Tibial artery (tissue), 4 donors: Measurements from ENCODE around the gene GPR63.
"Not testable (repeated sequence)": the region's sequence is repeated elsewhere in the genome, so short reads cannot be mapped to it uniquely, and the experiment has no call there.

Experiments used
- DNase-seq, 2 donors: peaks; one replicate each; pipeline ENCODE4 v3.0.0-alpha.2; 2019
- H3K27ac ChIP-seq, 2 donors: fragments of 200-600 bp; sonication (generic) in 1 of 2; 1 replicate in 1 of 2; 2 replicates in 1 of 2; pipeline ENCODE4 v1.5.1; 2018 to 2019; ENCODE audit warnings: mild to moderate bottlenecking in 1 of 2
- H3K27me3 ChIP-seq, 2 donors: fragments of 200-600 bp; sonication (generic) in 1 of 2; one replicate each; pipeline versions ENCODE4 v1.5.1 to v1.6.0; 2016 to 2019
- H3K36me3 ChIP-seq, 3 donors: fragments of 200-600 bp; sonication (generic) in 2 of 3; one replicate each; pipeline ENCODE4 v1.5.1; 2016 to 2019; ENCODE audit warnings: mild to moderate bottlenecking in 2 of 3
- H3K4me1 ChIP-seq, 4 donors: fragments of 200-600 bp; sonication (generic) in 2 of 4; 1 replicate in 3 of 4; 2 replicates in 1 of 4; pipeline ENCODE4 v1.5.1; 2016 to 2019
- H3K4me3 ChIP-seq, 2 donors: fragments of 200-600 bp; sonication (generic) in 1 of 2; 1 replicate in 1 of 2; 2 replicates in 1 of 2; pipeline ENCODE4 v1.5.1; 2018 to 2019; ENCODE audit warnings: mild to moderate bottlenecking in 2 of 2
- H3K9me3 ChIP-seq, 3 donors: fragments of 200-600 bp; sonication (generic) in 1 of 3; one replicate each; pipeline ENCODE4 v1.5.1; 2016 to 2019
- intact Hi-C: fragments of 100-400 bp; cut with DNase I; formaldehyde crosslinking; loops from one replicate; pipeline ENCODE4 v1.15.0; 2023; ENCODE audit warnings: low total_unique reads
- TF ChIP-seq, protein P1 (sequence below), 2 experiments: fragments of 200-600 bp in 1 of 2; fragments of 450-650 bp in 1 of 2; IDR thresholded peaks; one replicate each; pipeline ENCODE4 v1.5.1; 2017 to 2019; ENCODE audit warnings: antibody characterized with exemption in 2 of 2, mild to moderate bottlenecking in 1 of 2, moderate library complexity in 1 of 2

GPR63 gene, protein sequence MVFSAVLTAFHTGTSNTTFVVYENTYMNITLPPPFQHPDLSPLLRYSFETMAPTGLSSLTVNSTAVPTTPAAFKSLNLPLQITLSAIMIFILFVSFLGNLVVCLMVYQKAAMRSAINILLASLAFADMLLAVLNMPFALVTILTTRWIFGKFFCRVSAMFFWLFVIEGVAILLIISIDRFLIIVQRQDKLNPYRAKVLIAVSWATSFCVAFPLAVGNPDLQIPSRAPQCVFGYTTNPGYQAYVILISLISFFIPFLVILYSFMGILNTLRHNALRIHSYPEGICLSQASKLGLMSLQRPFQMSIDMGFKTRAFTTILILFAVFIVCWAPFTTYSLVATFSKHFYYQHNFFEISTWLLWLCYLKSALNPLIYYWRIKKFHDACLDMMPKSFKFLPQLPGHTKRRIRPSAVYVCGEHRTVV

DNA sequence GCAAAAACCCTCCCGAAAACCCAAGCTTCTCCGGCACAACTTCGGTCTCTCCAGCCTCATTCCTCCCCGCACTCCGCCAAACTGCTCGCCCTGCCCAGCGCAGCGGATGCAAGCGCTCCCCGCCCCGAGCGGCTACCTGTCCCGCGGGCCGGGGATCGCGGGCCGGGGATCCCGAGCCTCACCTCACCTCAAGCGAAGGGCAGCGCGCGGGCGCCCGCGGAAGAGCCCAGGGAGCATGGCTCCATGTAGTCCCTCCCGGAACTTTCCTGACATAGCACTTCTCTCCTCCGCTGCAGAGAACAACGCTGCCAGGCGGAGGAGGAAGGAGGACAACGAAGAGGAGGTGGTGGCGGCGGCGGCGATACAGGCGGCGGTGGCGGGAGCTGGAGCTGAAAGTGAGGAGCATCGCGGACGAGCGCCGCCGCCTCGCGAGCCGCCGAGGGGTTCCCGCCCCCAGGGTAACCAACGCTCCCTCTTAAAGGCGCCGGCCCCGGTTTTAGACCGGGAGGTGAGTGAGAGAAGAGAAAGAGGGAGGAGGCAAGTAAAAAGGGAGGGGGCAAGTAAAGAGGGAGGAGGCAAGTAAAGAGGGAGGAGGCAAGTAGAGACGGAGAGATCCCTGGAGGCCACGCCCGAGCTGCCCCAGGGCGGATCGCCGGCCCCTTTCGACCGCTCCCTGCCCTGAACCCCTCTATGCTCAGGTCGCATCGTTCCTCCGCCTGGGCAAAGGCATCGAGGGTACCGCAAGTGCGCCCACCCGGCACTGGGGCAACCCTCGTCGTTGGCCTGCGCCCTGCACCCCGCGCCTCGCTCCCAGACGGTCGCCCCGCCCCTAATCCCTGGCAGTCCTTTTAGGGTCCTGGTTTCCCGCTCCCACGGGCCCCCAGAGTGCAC, at the start of gene GPR63:
Gene GPR63 (minus strand): TSS at position 397 of the 891 bp plus-strand sequence. CDS start 37,746 bp downstream, outside the sequence.
- Histone ChIP-seq H3K9me3 (no peaks in the 10 kb centered on the region), H3K36me3 (no peaks in the 10 kb centered on the region), H3K4me1 (peaks cover 0 to 23% (median 9%) of the 10 kb centered on the region in 4 donors), H3K4me3 (peak within 1 kb of the TSS; percentile 82 to 94), H3K27me3 (no peaks in the 10 kb centered on the region), H3K27ac (peak within 1 kb of the TSS; percentile 72 to 79)
- TF ChIP-seq, protein P1, sequence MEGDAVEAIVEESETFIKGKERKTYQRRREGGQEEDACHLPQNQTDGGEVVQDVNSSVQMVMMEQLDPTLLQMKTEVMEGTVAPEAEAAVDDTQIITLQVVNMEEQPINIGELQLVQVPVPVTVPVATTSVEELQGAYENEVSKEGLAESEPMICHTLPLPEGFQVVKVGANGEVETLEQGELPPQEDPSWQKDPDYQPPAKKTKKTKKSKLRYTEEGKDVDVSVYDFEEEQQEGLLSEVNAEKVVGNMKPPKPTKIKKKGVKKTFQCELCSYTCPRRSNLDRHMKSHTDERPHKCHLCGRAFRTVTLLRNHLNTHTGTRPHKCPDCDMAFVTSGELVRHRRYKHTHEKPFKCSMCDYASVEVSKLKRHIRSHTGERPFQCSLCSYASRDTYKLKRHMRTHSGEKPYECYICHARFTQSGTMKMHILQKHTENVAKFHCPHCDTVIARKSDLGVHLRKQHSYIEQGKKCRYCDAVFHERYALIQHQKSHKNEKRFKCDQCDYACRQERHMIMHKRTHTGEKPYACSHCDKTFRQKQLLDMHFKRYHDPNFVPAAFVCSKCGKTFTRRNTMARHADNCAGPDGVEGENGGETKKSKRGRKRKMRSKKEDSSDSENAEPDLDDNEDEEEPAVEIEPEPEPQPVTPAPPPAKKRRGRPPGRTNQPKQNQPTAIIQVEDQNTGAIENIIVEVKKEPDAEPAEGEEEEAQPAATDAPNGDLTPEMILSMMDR (IDR thresholded peaks at IDR 0.05): no peak
- peak; percentile 57 to 77 for DNase-seq
- intact Hi-C loops: loop anchor here (10.0 kb wide), 1 partner anchor 57 kb away; the partner anchor contains the start of gene NDUFAF4

DNA sequence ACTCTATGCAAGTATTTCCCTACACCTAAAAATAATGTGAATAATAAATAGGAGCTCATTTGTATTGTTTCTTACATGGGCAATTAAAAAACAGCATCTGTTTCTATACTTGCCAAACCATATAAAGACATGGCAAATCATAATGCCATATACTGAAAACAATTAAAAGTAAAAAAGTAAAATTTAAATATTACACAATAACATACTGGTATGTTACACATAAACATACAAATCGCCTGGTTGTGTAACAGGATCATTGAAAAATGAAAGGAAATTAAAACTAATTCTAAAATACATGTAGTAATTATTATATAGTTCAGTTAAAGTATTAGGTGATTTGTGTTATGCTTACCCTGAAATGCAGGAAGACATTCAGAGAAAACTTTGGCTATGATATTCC, 49.2 kb upstream of the GPR63 start:
- TF ChIP-seq, protein P1 (IDR thresholded peaks at IDR 0.05): no peak
- peaks cover 11 to 19% (median 19%) of the 10 kb centered on the region in 3 donors for H3K36me3 ChIP-seq
- no peaks in the 10 kb centered on the region for H3K27me3 ChIP-seq
- no peak for DNase-seq
- H3K9me3 ChIP-seq: no peaks in the 10 kb centered on the region
- H3K27ac ChIP-seq: no peak overlapping the region
- no peak overlapping the region for H3K4me3 ChIP-seq
- no peaks in the 10 kb centered on the region for H3K4me1 ChIP-seq
- intact Hi-C loops: no loop called here

DNA sequence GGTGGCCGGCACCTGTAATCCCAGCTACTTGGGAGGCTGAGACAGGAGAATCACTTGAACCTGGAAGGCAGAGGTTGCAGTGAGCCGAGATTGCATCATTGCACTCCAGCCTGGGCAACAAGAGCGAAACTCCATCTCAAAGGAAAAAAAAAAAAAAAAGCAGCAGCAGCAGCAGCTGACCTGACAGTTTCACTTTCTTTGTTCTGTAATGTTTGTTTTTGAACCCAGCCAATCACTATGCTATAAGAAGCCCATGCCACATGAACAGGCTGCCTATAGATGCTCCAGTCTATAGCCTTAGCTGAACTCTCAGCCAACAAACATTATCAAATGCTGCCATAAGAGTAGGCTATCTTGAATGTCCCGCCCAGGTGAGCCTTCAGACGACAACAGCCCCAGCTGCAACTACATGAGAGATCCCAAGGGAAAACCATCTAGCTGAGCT, 47.9 kb upstream of the GPR63 start:
- H3K27me3 ChIP-seq, H3K4me3 ChIP-seq, H3K4me1 ChIP-seq, H3K9me3 ChIP-seq, intact Hi-C loops, H3K27ac ChIP-seq, H3K36me3 ChIP-seq, DNase-seq: not testable (repeated sequence)

DNA sequence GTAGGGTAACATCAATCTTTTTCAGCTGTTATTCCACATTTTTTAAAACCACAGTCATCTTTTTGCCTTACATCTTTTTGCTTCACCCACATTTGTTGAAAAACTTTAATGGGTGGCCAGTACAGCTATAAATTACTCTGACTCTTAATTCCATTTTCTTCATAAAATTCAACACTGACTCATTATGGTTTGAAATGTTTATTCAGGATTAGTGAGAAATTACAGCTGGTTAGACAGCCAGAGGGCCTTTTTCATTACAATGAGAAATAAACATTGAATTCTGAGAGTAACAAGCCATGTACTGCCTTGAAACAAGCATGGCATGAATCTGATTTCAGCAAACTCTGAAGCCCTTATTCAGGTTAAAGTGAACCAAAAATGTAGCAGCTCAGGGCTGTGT, 40.9 kb upstream of the GPR63 start:
- H3K27ac ChIP-seq: no peak overlapping the region
- H3K36me3 ChIP-seq: no peaks in the 10 kb centered on the region
- H3K9me3 ChIP-seq: no peaks in the 10 kb centered on the region
- H3K27me3 ChIP-seq: no peaks in the 10 kb centered on the region
- no peaks in the 10 kb centered on the region for H3K4me1 ChIP-seq
- intact Hi-C loops: no loop called here
- H3K4me3 ChIP-seq: no peak overlapping the region
- no peak for DNase-seq
- TF ChIP-seq, protein P1 (IDR thresholded peaks at IDR 0.05): no peak

DNA sequence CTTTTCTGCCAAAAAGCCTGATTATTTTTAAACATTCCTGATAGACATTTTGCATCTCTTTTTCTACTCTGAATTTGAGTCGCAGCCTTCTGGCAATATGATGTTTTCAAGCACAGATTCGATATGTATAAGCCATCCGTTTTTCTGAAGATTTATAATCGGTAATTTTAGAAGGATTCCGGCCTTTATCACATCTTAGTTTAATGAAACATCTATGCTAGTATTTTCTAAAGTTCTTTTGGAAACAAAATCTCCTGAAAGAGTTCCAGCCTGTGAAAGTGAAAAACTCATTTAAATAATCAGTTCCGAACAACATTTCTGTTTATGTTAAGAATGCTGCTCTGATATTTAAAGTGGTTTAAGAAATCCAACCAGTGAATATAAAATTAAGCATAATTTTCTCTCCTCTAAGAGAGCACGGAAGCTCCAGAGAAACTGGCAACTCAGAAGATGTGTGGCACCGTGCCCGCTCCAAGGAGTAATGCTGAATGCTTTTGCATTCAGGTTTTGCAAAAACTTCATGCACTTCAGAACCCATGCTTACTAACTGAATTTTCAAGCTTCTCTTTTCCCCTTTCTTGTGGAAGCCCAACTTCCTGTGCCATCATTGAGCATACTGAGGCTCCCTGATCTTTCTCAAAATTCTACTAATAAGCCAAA, 39.7 kb upstream of the GPR63 start:
- H3K36me3 ChIP-seq: no peaks in the 10 kb centered on the region
- DNase-seq: no peak
- H3K4me3 ChIP-seq: no peak overlapping the region
- H3K4me1 ChIP-seq: no peaks in the 10 kb centered on the region
- H3K27ac ChIP-seq: no peak overlapping the region
- TF ChIP-seq, protein P1 (IDR thresholded peaks at IDR 0.05): no peak
- H3K9me3 ChIP-seq: no peaks in the 10 kb centered on the region
- intact Hi-C loops: no loop called here
- no peaks in the 10 kb centered on the region for H3K27me3 ChIP-seq
